Transverse colon (tissue), 4 donors: ENCODE results near the gene LRRC36. TPM values are rescaled to one million over a fixed set of nuclear protein-coding genes. Genes with fewer than 3 reads are reported as not detected.

Source experiments
- DNase-seq: peaks from one replicate; pipeline ENCODE4 v3.0.0-alpha.2; 2019
- H3K27ac ChIP-seq, 4 donors: fragments of 200-600 bp; sonication (generic); 2 replicates each; pipeline ENCODE4 v1.5.1; 2016 to 2018; ENCODE audit warnings: inconsistent platforms in 4 of 4
- H3K27me3 ChIP-seq: fragments of 200-600 bp; sonication (generic); 2 replicates; pipeline ENCODE4 v1.5.1; 2017; ENCODE audit warnings: inconsistent platforms
- H3K36me3 ChIP-seq, 4 donors: fragments of 200-600 bp; sonication (generic); 2 replicates each; pipeline ENCODE4 v1.5.1; 2017 to 2019; ENCODE audit warnings: inconsistent platforms in 4 of 4
- H3K4me1 ChIP-seq, 4 donors: fragments of 200-600 bp; sonication (generic); 2 replicates each; pipeline ENCODE4 v1.5.1; 2017 to 2020; ENCODE audit warnings: inconsistent platforms in 4 of 4
- H3K4me3 ChIP-seq, 4 donors: fragments of 200-600 bp; sonication (generic); 1 replicate in 1 of 4; 2 replicates in 3 of 4; pipeline versions ENCODE4 v1.5.1 to v1.6.1; 2017 to 2019; ENCODE audit warnings: inconsistent platforms in 4 of 4
- H3K9me3 ChIP-seq, 2 donors: fragments of 200-600 bp; sonication (generic); 2 replicates each; pipeline ENCODE4 v1.5.1; 2017 to 2019; ENCODE audit warnings: inconsistent platforms in 2 of 2
- EP300 ChIP-seq: sonication (generic); formaldehyde crosslinking; IDR thresholded peaks from one replicate; pipeline ENCODE4 v1.6.1; 2017; ENCODE audit warnings: antibody characterized with exemption, low read depth
- POLR2A ChIP-seq: fragments of 450-650 bp; IDR thresholded peaks from one replicate; pipeline ENCODE4 v1.6.1; 2016; ENCODE audit warnings: antibody characterized with exemption, mild to moderate bottlenecking, moderate library complexity
- POLR2AphosphoS5 ChIP-seq, 3 donors: sonication (generic); formaldehyde crosslinking; IDR thresholded peaks; one replicate each; pipeline ENCODE4 v1.6.1; 2016; ENCODE audit warnings: antibody characterized with exemption in 3 of 3
- WGBS, 2 donors: methylation state at CpG; one replicate each; pipeline ENCODE4 v1.1.5; 2018; ENCODE audit warnings: low coverage in 1 of 2; 5-methylcytosine and 5-hydroxymethylcytosine counted together
- in situ Hi-C, 4 donors: fragments of 200-750 bp; cut with MboI; loops; one replicate each; pipeline versions ENCODE4 v1.15.0 to v1.15.1; 2017; ENCODE audit warnings: low sequenced_read_pairs in 3 of 4, low pct_ligation_motif_present in 1 of 4, low pct_unique_long_range_greater_than_20kb in 1 of 4
- intact Hi-C: fragments of 100-400 bp; cut with DNase I; formaldehyde crosslinking; loops from one replicate; pipeline ENCODE4 v1.15.1; 2023; ENCODE audit warnings: low total_unique reads
- total RNA-seq, 4 donors: library from RNA; depleted of rRNA; stranded (reverse); fragments of >200 nt; gene quantifications; one replicate each; pipeline ENCODE4 v1.1.0, GENCODE V29; 2016
- TF ChIP-seq, protein P1 (sequence below), 5 experiments: fragments of 200-600 bp in 3 of 5; fragments of 450-650 bp in 2 of 5; sonication (generic) in 3 of 5; IDR thresholded peaks; 1 replicate in 2 of 5; 2 replicates in 3 of 5; pipeline ENCODE4 v1.5.1; 2016 to 2017; ENCODE audit warnings: antibody characterized with exemption in 5 of 5, inconsistent platforms in 3 of 5, mild to moderate bottlenecking in 2 of 5, moderate library complexity in 1 of 5

The LRRC36 gene
- total RNA-seq, 4 donors from 2014 or later, result 0.79 TPM; not detected in 3

DNA sequence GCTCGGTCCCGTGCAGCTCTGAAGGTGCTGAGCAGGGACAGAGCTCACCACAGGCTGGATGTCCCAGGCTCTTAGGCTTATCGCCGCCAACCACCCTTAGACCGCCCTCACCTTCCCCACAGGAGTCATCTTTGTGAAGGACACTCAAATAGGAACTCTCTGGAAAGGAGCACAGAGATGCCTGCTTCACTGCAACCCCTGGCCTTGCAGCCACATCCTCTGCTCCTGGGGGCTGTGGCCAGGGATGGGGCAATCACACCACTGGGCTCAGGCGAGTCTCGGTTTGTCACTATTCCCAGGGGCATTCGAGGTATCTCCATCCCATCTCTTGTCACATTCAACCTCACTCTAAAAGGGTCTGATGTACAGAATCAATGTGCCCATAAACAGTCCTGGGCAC lies 78.7 kb downstream of the LRRC36 start:
- Histone ChIP-seq H3K4me1 (peaks cover 5 to 24% (median 12%) of the 10 kb centered on the region in 4 donors), H3K27me3 (no peaks in the 10 kb centered on the region), H3K9me3 (no peaks in the 10 kb centered on the region), H3K27ac (peak overlapping the region; percentile 49 to 81 (median 69)), H3K36me3 (no peaks in the 10 kb centered on the region), H3K4me3 (no peak overlapping the region)
- TF ChIP-seq POLR2A, result no peak
- TF ChIP-seq, protein P1, sequence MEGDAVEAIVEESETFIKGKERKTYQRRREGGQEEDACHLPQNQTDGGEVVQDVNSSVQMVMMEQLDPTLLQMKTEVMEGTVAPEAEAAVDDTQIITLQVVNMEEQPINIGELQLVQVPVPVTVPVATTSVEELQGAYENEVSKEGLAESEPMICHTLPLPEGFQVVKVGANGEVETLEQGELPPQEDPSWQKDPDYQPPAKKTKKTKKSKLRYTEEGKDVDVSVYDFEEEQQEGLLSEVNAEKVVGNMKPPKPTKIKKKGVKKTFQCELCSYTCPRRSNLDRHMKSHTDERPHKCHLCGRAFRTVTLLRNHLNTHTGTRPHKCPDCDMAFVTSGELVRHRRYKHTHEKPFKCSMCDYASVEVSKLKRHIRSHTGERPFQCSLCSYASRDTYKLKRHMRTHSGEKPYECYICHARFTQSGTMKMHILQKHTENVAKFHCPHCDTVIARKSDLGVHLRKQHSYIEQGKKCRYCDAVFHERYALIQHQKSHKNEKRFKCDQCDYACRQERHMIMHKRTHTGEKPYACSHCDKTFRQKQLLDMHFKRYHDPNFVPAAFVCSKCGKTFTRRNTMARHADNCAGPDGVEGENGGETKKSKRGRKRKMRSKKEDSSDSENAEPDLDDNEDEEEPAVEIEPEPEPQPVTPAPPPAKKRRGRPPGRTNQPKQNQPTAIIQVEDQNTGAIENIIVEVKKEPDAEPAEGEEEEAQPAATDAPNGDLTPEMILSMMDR (IDR thresholded peaks at IDR 0.05), result no peak
- TF ChIP-seq POLR2AphosphoS5 (IDR thresholded peaks at IDR 0.05), result no peak
- no peak for TF ChIP-seq EP300
- intact Hi-C loops (no loop called here), in situ Hi-C loops (no loop called here)
- WGBS, 2 donors, result 92 to 100% methylated on average over 2 to 8 of the region's 8 CpGs
- no peak for DNase-seq

DNA sequence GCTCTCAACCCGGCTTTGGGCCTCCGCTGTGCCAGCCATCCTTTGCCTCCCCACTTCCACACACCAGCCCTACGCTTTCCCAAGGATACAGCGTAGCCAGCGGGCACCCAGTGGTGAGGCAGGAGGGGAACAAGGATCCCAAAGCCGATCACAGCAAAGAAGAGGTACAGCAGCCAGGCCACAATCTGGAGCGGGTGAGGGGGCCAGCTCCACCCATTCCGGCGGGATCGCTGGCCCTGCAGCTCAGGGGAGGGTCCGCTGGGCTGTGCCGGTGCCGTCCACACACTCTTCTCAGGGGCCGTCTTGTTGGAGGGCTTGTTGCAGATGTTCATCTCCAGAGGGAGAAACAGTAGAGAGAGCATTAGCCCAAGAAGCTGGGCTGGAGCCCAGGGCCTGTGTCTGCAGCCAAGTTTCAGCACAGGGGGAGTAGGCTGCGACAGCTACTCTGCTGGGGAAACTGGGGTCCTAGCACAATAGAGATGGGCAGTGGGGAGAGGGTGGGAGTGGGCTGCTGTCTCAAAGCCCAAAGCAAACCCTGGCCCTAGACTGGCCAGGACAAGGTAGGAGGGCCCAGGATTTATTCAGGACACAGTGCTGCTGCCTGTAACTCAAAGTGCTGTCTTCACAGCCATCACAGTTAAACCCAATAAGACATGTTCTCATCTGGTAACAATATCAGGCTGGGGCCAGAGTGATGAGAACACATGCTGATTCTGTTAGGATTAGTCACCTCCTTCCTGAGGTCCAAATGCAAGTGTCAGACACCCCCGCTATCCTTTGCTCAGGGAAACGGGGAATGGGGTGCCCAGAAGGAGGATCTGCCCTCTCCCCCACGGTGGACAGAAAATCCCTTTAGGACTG lies 79.7 kb downstream of the LRRC36 start:
- H3K4me1 ChIP-seq, result peaks cover 5 to 24% (median 12%) of the 10 kb centered on the region in 4 donors
- in situ Hi-C loops (no loop called here), intact Hi-C loops (no loop called here)
- WGBS, 2 donors, result 60 to 80% methylated on average over 1 to 18 of the region's 18 CpGs
- no peaks in the 10 kb centered on the region for H3K36me3 ChIP-seq
- H3K9me3 ChIP-seq, result no peaks in the 10 kb centered on the region
- H3K27me3 ChIP-seq, result no peaks in the 10 kb centered on the region
- TF ChIP-seq POLR2A (no peak), POLR2AphosphoS5 (IDR thresholded peaks at IDR 0.05) (no peak), EP300 (no peak)
- TF ChIP-seq, protein P1 (IDR thresholded peaks at IDR 0.05), result no peak
- DNase-seq, result no peak
- H3K27ac ChIP-seq, result peak overlapping the region; percentile 37 to 81 (median 60)
- no peak overlapping the region for H3K4me3 ChIP-seq

DNA sequence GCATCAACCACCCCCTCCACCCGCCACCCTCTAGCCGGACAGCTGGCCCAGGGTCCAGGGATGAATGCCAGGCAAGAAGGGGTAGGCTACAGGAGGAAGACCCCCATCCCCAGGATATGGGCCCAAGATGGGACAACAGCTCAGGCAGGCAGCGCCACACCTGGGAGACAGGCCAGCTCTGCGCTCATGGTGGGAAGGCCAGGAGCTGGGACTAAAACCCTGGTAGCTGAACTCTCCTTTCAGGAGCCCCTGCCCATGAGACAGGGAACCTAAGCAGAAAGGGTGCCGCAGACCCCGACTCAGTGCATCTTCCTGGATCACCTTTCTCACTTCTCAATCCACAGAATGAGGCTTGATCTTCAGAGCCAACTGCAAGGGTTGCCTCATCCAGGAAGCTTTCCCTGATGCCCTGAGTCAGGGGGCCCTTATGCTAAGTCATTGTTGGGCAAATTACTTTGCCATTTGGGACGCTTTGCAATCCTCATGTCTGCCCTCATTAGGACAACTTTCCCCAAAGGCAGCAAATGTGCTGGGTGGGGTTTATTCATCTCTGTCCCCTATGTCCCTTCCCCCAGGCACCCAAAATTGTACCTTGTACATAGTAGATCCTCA lies 80.7 kb downstream of the LRRC36 start:
- Histone ChIP-seq H3K36me3 (no peaks in the 10 kb centered on the region), H3K4me3 (no peak overlapping the region), H3K9me3 (no peaks in the 10 kb centered on the region), H3K4me1 (peaks cover 5 to 24% (median 12%) of the 10 kb centered on the region in 4 donors), H3K27me3 (no peaks in the 10 kb centered on the region), H3K27ac (peak overlapping the region; percentile 12 to 81 (median 47))
- DNase-seq, result no peak
- intact Hi-C loops, result no loop called here
- WGBS, 2 donors, result 90% methylated on average over 7 of the region's 7 CpGs; no CpG with 5 or more reads in 1 of the 2 donors
- no peak for TF ChIP-seq EP300
- TF ChIP-seq POLR2AphosphoS5 (IDR thresholded peaks at IDR 0.05), result no peak
- TF ChIP-seq, protein P1 (IDR thresholded peaks at IDR 0.05), result no peak
- no peak for TF ChIP-seq POLR2A
- in situ Hi-C loops, result no loop called here

DNA sequence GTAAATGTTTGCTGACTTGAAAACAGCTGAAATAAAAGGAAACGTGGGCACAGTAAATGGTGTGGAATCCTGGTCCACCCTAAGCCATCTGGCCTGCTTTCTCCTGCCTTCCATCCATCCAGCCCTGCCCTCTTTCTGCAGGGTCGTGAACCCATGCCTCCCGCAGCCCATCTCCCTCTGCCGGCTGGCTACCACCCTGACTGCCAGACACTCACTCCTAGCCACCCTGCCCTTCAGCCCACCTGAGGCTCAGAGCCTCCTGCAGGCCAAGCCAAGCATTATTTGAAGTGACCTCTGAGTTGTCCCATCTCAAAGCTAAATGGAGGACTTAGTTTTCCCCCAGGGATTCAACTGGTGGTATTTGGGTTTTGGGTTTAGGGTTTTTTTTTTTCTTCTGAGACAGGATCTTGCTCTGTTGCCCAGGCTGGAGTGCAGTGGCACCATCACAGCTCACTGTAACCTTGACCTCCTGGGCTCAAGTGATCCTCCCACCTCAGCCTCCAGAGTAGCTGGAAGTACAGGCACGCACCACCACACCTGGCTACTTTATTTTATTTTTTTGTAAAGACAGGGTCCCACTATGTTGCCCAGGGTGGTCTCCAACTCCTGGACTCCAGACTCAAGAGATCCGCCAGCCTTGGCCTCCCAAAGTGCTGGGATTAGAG lies 81.3 kb downstream of the LRRC36 start:
- in situ Hi-C loops, result no loop called here
- no peaks in the 10 kb centered on the region for H3K9me3 ChIP-seq
- H3K4me1 ChIP-seq, result peaks cover 5 to 24% (median 12%) of the 10 kb centered on the region in 4 donors
- WGBS, 2 donors, result 55 to 84% methylated on average over 2 to 6 of the region's 6 CpGs
- TF ChIP-seq POLR2A, result no peak
- TF ChIP-seq, protein P1 (IDR thresholded peaks at IDR 0.05), result no peak
- no peak for TF ChIP-seq EP300
- H3K27me3 ChIP-seq, result no peaks in the 10 kb centered on the region
- no peak overlapping the region for H3K4me3 ChIP-seq
- intact Hi-C loops, result no loop called here
- no peak overlapping the region for H3K27ac ChIP-seq
- no peaks in the 10 kb centered on the region for H3K36me3 ChIP-seq
- no peak for DNase-seq
